ENCODE results near the gene GFRA1.

GFRA1 gene

DNA sequence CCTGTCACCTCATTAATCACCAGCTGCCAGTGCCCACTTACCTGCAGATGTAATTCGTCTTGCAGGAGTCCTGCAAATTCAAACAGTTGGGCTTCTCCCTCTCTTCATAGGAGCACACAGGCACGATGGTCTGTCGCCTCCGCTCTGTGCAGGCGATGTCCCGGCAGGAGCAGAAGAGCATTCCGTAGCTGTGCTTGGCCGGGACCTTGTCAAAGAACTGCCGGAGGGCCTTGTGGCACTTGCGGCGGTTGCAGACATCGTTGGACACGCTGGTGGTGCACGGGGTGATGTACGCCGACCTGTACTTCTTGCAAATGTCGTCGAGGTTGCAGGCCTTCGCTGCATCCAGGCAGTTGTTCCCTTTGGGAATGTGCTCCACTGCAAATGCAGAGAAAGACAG is 147.8 kb downstream of the GFRA1 start:
- H2AFZ ChIP-seq (ENCODE audit: low read depth, low read length, severe bottlenecking) = no peak overlapping the region
- no peak overlapping the region for H3K4me3 ChIP-seq (ENCODE audit: insufficient read depth, low read length, poor library complexity, severe bottlenecking)
- no peaks in the 10 kb centered on the region for H3K9me3 ChIP-seq (ENCODE audit: insufficient read depth, low read length)
- no peak overlapping the region for H3K4me2 ChIP-seq (ENCODE audit: low read depth, low read length, poor library complexity, severe bottlenecking)
- H3K36me3 ChIP-seq (ENCODE audit: low read length) = no peaks in the 10 kb centered on the region
- H3K9me2 ChIP-seq (replicated peaks; ENCODE audit: insufficient read depth, low read length) = no peaks in the 10 kb centered on the region
- no peaks in the 10 kb centered on the region for H3F3A ChIP-seq (ENCODE audit: insufficient read depth)
- no peak overlapping the region for H3K27ac ChIP-seq (ENCODE audit: low read depth, low read length)
- no peaks in the 10 kb centered on the region for H3K79me2 ChIP-seq (ENCODE audit: insufficient read depth, low read length)
- no peak overlapping the region for H3K9ac ChIP-seq (ENCODE audit: low read length)
- TF ChIP-seq EZH2phosphoT487 (conservative IDR thresholded peaks at IDR 0.05; ENCODE audit: low read length) = no peak
- TF ChIP-seq, protein P1, sequence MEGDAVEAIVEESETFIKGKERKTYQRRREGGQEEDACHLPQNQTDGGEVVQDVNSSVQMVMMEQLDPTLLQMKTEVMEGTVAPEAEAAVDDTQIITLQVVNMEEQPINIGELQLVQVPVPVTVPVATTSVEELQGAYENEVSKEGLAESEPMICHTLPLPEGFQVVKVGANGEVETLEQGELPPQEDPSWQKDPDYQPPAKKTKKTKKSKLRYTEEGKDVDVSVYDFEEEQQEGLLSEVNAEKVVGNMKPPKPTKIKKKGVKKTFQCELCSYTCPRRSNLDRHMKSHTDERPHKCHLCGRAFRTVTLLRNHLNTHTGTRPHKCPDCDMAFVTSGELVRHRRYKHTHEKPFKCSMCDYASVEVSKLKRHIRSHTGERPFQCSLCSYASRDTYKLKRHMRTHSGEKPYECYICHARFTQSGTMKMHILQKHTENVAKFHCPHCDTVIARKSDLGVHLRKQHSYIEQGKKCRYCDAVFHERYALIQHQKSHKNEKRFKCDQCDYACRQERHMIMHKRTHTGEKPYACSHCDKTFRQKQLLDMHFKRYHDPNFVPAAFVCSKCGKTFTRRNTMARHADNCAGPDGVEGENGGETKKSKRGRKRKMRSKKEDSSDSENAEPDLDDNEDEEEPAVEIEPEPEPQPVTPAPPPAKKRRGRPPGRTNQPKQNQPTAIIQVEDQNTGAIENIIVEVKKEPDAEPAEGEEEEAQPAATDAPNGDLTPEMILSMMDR (IDR thresholded peaks at IDR 0.05; ENCODE audit: insufficient read depth, low read length, poor library complexity, severe bottlenecking) = no peak
- H3K27me3 ChIP-seq (ENCODE audit: low read length) = no peaks in the 10 kb centered on the region
- H4K20me1 ChIP-seq (ENCODE audit: low read depth, low read length) = no peaks in the 10 kb centered on the region

DNA sequence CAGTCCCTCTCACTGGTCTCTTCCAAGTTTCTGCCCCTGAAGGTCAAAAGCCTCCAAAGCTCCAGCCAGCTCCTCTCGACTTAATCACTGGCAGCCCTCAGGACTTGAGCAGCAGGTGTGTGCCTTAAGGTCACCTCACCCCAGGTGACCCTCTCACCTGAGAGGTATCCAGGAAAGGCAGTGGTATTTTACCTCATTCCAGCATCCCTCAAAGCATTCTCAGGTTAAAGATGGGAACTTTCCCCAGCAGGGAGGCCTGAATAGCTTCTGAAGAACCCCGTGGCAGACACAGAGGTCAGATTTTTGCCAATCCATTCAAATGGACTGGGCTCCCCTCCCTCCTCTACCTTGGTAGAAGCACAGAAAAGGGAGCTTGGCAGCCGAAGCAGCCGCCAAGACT is 148.2 kb downstream of the GFRA1 start:
- Histone ChIP-seq H4K20me1 (ENCODE audit: low read depth, low read length) (no peaks in the 10 kb centered on the region), H3K9me2 (replicated peaks; ENCODE audit: insufficient read depth, low read length) (no peaks in the 10 kb centered on the region), H3K9me3 (ENCODE audit: insufficient read depth, low read length) (no peaks in the 10 kb centered on the region), H3K9ac (ENCODE audit: low read length) (no peak overlapping the region), H3K4me3 (ENCODE audit: insufficient read depth, low read length, poor library complexity, severe bottlenecking) (no peak overlapping the region), H3K27me3 (ENCODE audit: low read length) (no peaks in the 10 kb centered on the region), H3K4me2 (ENCODE audit: low read depth, low read length, poor library complexity, severe bottlenecking) (no peak overlapping the region), H3F3A (ENCODE audit: insufficient read depth) (no peaks in the 10 kb centered on the region), H2AFZ (ENCODE audit: low read depth, low read length, severe bottlenecking) (no peak overlapping the region), H3K79me2 (ENCODE audit: insufficient read depth, low read length) (no peaks in the 10 kb centered on the region), H3K36me3 (ENCODE audit: low read length) (no peaks in the 10 kb centered on the region), H3K27ac (ENCODE audit: low read depth, low read length) (no peak overlapping the region)
- no peak for TF ChIP-seq EZH2phosphoT487 (conservative IDR thresholded peaks at IDR 0.05; ENCODE audit: low read length)
- TF ChIP-seq, protein P1 (IDR thresholded peaks at IDR 0.05; ENCODE audit: insufficient read depth, low read length, poor library complexity, severe bottlenecking) = no peak

DNA sequence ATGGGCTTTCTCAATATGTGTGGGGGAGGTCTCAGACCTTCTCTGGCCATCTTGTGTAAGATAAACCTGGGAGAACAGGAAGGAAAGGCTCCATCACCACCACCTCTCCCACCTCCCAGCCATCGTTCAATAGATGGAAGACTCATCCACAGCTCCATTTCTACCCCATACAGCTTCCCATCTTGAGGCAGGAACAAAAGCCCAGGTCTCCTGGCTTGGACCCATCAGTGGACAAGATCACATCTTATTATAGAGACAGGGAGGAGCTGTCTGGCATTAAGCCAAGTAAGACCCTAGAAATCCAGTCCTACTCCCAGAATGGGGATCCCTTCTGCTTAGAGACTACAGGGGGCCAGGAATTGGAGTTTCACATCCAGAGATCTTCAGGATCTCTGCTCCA is 150.3 kb downstream of the GFRA1 start:
- no peaks in the 10 kb centered on the region for H3K79me2 ChIP-seq (ENCODE audit: insufficient read depth, low read length)
- no peaks in the 10 kb centered on the region for H3K9me2 ChIP-seq (replicated peaks; ENCODE audit: insufficient read depth, low read length)
- no peaks in the 10 kb centered on the region for H3K9me3 ChIP-seq (ENCODE audit: insufficient read depth, low read length)
- no peak overlapping the region for H3K27ac ChIP-seq (ENCODE audit: low read depth, low read length)
- H2AFZ ChIP-seq (ENCODE audit: low read depth, low read length, severe bottlenecking) = no peak overlapping the region
- H3K27me3 ChIP-seq (ENCODE audit: low read length) = no peaks in the 10 kb centered on the region
- H3K4me2 ChIP-seq (ENCODE audit: low read depth, low read length, poor library complexity, severe bottlenecking) = no peak overlapping the region
- H3K9ac ChIP-seq (ENCODE audit: low read length) = no peak overlapping the region
- TF ChIP-seq EZH2phosphoT487 (conservative IDR thresholded peaks at IDR 0.05; ENCODE audit: low read length) = no peak
- TF ChIP-seq, protein P1 (IDR thresholded peaks at IDR 0.05; ENCODE audit: insufficient read depth, low read length, poor library complexity, severe bottlenecking) = no peak
- H3F3A ChIP-seq (ENCODE audit: insufficient read depth) = no peaks in the 10 kb centered on the region
- H3K36me3 ChIP-seq (ENCODE audit: low read length) = no peaks in the 10 kb centered on the region
- no peak overlapping the region for H3K4me3 ChIP-seq (ENCODE audit: insufficient read depth, low read length, poor library complexity, severe bottlenecking)
- no peaks in the 10 kb centered on the region for H4K20me1 ChIP-seq (ENCODE audit: low read depth, low read length)
